IPS-20b (cell line): ENCODE measurements around the gene RICTOR.

Source experiments
- H3K27ac ChIP-seq: one replicate; pipeline ENCODE4 v1.5.1; 2013; ENCODE audit warnings: low read length
- H3K27me3 ChIP-seq: 2 replicates; pipeline ENCODE4 v1.6.1; 2013; ENCODE audit warnings: mild to moderate bottlenecking, low read length, inconsistent platforms; ENCODE audit not compliant: insufficient read depth
- H3K36me3 ChIP-seq: 2 replicates; pipeline ENCODE4 v1.6.1; 2013; ENCODE audit warnings: low read depth, mild to moderate bottlenecking, inconsistent platforms, low read length, moderate library complexity; ENCODE audit not compliant: insufficient read depth
- H3K4me1 ChIP-seq: 2 replicates; pipeline ENCODE4 v1.6.1; 2013; ENCODE audit warnings: mild to moderate bottlenecking, control low read depth, inconsistent platforms, low read length, moderate library complexity; ENCODE audit not compliant: insufficient read depth
- H3K4me3 ChIP-seq: 2 replicates; pipeline ENCODE4 v1.5.1; 2013; ENCODE audit warnings: mild to moderate bottlenecking, low read length, inconsistent platforms
- H3K9ac ChIP-seq: 2 replicates; pipeline ENCODE4 v1.6.1; 2013; ENCODE audit warnings: low read depth, mild to moderate bottlenecking, inconsistent platforms, low read length, moderate library complexity
- H3K9me3 ChIP-seq: 2 replicates; pipeline ENCODE4 v1.6.1; 2013; ENCODE audit warnings: mild to moderate bottlenecking, low read depth, low read length, inconsistent platforms; ENCODE audit not compliant: insufficient read depth

Gene RICTOR

DNA sequence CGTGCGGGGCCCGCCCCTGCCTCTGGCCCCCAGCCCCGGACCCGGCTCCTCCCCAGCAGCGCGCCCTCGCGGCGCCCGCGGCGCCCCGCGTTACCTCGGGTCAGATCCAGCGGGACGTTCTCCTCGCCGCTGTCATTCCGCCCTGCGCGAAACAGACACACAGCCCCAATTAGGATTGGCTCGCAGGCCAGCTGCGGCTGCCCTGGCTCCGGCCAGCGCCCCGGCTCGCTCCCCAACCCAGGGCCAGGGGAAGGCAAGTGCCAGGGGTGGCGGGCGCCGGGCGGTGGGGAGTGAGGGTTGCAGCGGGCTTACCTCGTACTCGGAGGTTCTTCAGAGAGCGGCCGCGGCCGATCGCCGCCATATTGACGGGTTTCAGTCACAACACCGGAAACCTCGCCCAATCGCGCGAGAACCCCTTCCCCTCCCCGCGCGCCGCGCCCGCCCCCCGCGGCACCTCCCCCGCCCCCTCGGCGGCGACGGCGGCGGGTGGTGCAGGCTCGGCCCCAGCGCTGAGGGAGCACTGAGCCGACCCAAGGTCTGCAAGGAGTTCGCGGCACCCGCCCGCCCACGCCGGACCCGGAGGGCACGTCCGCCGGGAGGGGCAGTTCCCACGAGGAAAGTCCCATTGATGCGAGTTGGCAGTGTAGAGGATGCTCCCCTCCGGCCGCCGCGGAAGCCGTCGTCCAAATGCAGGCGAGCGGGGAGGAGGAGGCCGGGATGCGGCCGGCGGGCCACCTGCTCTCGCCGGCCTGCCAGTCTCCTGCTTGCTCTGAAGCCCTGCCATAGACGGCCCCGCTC, at the start of gene RICTOR:
TSS of gene RICTOR (minus strand) at position 383 of the 798 bp plus-strand sequence. CDS start at position 361, 22 bp downstream.
- peak within 1 kb of the TSS; percentile 97 for H3K4me3 ChIP-seq
- no peaks in the 10 kb centered on the region for H3K36me3 ChIP-seq
- H3K4me1 ChIP-seq = peaks cover 7% of the 10 kb centered on the region; the same call in 1 of the 2 replicates
- peak within 1 kb of the TSS; percentile 94 for H3K9ac ChIP-seq
- no peaks in the 10 kb centered on the region for H3K9me3 ChIP-seq
- peak within 1 kb of the TSS; percentile 77 for H3K27ac ChIP-seq
- no peaks in the 10 kb centered on the region for H3K27me3 ChIP-seq

DNA sequence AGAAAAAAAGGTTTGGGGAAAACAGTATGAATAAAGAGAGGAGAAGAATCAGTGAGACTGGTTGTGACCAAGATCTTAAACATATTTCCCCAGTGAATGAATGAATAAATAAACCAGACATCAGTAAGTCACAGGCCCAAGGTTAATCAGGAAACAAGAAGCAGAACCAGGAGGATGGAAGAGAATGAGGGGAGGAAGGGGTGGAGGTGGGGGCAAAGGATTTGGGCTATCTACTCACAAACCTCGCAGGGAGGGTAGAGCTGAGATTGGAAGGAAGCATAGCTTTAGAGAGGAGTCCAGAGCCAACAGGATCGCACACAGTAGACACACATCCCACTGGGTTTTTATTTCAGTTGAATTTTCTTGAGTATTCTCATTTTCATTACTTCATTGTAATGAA, 47.7 kb upstream of the RICTOR start:
- H3K36me3 ChIP-seq = no peaks in the 10 kb centered on the region
- no peaks in the 10 kb centered on the region for H3K4me1 ChIP-seq
- H3K27me3 ChIP-seq = no peaks in the 10 kb centered on the region

GRCh38 chr5:39121315-39121714, 47.1 kb upstream of the RICTOR start:
- no peaks in the 10 kb centered on the region for H3K27me3 ChIP-seq
- H3K4me3 ChIP-seq = no peak overlapping the region
- H3K9me3 ChIP-seq = no peaks in the 10 kb centered on the region
- H3K36me3 ChIP-seq = no peaks in the 10 kb centered on the region
- H3K27ac ChIP-seq = no peak overlapping the region
- no peaks in the 10 kb centered on the region for H3K4me1 ChIP-seq
- H3K9ac ChIP-seq = no peak overlapping the region

More for the DNA sequence above, 47.7 kb upstream of the RICTOR start:
- Histone ChIP-seq H3K27ac (no peak overlapping the region), H3K9me3 (no peaks in the 10 kb centered on the region), H3K9ac (no peak overlapping the region), H3K4me3 (no peak overlapping the region)

GRCh38 chr5:39120052-39120420, 45.8 kb upstream of the RICTOR start:
- H3K36me3 ChIP-seq = no peaks in the 10 kb centered on the region
- H3K4me1 ChIP-seq = no peaks in the 10 kb centered on the region
- no peak overlapping the region for H3K27ac ChIP-seq
- H3K9me3 ChIP-seq = no peaks in the 10 kb centered on the region
- H3K4me3 ChIP-seq = no peak overlapping the region
- H3K9ac ChIP-seq = no peak overlapping the region
- no peaks in the 10 kb centered on the region for H3K27me3 ChIP-seq

DNA sequence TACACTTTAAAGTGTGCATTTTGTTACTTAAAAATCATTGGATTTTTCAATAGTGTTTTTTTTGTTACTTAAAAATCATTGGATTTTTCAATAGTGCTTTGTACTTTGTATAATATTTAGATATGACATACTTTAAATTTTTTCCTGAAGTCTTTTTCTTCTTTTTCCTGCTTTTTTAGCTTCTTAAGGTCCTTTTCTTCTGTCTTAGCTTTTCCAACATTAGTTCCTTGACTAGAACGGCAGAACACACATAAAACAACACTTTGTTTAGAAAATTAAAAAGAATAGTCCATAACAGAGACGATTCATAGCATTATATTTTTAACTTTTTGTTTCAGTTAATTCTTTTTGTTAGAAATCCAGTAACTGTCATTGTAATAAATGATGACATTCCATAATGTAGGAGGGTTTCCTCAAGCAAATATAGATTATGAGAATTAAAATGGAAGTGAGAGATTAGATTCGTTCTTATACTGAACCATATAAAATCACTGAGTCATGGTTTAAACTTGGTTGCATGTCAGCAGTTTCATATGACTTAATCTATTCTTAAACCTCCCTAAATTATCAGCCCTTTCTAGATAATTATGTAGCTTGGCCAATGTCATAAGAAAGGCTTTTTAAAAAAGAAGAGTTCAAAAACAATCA, 45.3 kb upstream of the RICTOR start:
- H3K27ac ChIP-seq = no peak overlapping the region
- no peaks in the 10 kb centered on the region for H3K4me1 ChIP-seq
- H3K9ac ChIP-seq = no peak overlapping the region
- H3K27me3 ChIP-seq = no peaks in the 10 kb centered on the region
- H3K9me3 ChIP-seq = no peaks in the 10 kb centered on the region
- H3K36me3 ChIP-seq = no peaks in the 10 kb centered on the region
- H3K4me3 ChIP-seq = no peak overlapping the region

DNA sequence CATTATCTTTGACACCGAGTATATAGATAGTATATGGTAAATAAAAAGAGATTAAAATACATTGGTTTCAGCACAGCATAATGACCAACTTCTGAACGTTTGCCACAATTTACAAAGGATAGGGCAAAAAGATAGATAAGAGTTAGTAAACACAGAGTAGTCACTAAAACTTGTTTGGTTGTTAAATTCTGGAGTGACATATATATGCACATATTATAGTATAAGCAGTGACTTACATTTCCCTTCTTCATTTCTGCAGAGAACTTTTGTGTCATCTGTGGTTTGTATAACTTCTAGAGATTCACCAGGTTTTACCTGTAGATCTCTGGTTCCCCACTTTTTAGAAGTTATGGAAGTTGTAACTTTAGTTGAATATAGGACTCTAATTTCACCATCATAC, 44.4 kb upstream of the RICTOR start:
- H3K4me1 ChIP-seq = no peaks in the 10 kb centered on the region
- no peak overlapping the region for H3K4me3 ChIP-seq
- no peak overlapping the region for H3K9ac ChIP-seq
- no peak overlapping the region for H3K27ac ChIP-seq
- no peaks in the 10 kb centered on the region for H3K36me3 ChIP-seq
- no peaks in the 10 kb centered on the region for H3K27me3 ChIP-seq
- H3K9me3 ChIP-seq = no peaks in the 10 kb centered on the region

GRCh38 chr5:39117401-39117800, 43.2 kb upstream of the RICTOR start:
- Histone ChIP-seq H3K36me3 (no peaks in the 10 kb centered on the region), H3K9me3 (no peaks in the 10 kb centered on the region), H3K4me1 (no peaks in the 10 kb centered on the region), H3K4me3 (no peak overlapping the region), H3K27ac (no peak overlapping the region), H3K27me3 (no peaks in the 10 kb centered on the region), H3K9ac (no peak overlapping the region)

DNA sequence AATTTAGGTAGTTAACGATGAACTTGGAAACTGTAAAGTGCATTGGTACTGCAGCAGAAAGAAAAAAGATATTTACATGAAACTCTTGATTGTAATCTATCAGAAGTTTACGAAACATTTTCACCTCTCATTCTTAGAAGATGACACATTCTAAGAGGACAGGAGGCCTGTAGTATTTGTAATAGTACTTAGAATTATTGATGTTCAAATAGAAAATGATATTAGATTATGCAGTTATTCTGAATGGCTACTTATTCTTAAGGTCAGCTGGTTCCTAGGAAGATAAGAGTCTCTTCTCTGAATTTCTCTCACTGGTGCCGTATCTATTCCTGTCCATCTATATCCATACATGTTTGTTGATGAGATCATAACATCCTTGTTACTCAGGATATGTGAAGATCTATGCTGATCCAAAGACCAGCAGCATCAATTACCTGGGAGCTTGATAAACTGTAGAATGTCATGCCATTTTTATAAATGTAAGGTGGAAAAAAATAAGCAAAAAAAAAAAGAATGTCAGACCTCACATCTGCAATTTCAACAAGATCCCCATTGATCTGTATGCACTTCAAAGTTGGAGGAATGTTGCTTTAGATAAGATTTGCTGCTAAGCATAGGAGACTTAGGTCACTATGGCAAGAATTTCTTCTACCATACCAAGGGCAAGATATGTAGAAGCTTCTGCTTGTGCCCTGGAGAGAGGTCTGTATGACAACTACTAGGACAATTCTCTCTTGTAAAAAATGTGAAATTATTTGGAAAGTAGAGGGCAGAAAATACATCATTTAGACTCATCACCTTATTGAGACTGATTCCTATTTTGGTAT, 42.4 kb upstream of the RICTOR start:
- no peak overlapping the region for H3K27ac ChIP-seq
- no peaks in the 10 kb centered on the region for H3K4me1 ChIP-seq
- H3K27me3 ChIP-seq = no peaks in the 10 kb centered on the region
- H3K4me3 ChIP-seq = no peak overlapping the region
- H3K36me3 ChIP-seq = no peaks in the 10 kb centered on the region
- no peaks in the 10 kb centered on the region for H3K9me3 ChIP-seq
- H3K9ac ChIP-seq = no peak overlapping the region

DNA sequence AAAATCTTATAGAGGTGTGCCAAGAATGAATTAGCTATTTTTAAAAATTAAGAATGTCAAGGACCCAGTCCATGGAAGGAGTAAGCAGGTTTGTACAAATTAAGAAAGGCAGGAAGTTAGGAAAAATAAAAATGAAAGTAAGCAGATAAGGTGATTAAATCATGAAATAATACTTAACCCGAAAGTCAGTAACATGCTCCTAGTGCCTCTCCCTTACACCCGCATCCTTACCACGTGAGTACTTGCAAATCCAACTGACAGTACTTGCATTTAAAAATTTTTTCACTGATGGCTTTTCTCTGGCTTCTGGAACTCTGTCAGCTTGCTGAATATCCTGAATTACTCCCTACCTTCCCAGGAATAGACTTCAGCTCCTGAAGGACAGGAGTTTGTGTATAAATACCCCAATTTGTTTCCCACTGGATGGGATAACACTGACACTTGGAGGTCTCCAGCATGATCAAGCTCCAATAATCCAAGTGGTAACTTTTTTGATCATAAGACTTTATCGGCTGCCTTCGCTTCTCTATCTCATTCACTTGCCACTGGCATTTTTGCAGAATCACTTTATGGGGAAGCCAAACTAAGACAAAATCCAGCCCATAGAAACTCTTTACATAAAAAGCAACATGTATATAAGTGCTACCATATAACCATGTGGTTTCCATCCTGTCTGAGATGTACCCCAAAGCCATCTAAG, 41.6 kb upstream of the RICTOR start:
- Histone ChIP-seq H3K27ac (no peak overlapping the region), H3K9me3 (no peaks in the 10 kb centered on the region), H3K27me3 (no peaks in the 10 kb centered on the region), H3K36me3 (no peaks in the 10 kb centered on the region), H3K4me3 (no peak overlapping the region), H3K4me1 (no peaks in the 10 kb centered on the region), H3K9ac (no peak overlapping the region)

- Histone ChIP-seq H3K4me3 (no peak overlapping the region), H3K9ac (no peak overlapping the region), H3K9me3 (no peaks in the 10 kb centered on the region), H3K4me1 (no peaks in the 10 kb centered on the region), H3K27ac (no peak overlapping the region), H3K27me3 (no peaks in the 10 kb centered on the region), H3K36me3 (no peaks in the 10 kb centered on the region)
These were observed 40.0 kb upstream of the RICTOR start for GRCh38 chr5:39114155-39114554.

DNA sequence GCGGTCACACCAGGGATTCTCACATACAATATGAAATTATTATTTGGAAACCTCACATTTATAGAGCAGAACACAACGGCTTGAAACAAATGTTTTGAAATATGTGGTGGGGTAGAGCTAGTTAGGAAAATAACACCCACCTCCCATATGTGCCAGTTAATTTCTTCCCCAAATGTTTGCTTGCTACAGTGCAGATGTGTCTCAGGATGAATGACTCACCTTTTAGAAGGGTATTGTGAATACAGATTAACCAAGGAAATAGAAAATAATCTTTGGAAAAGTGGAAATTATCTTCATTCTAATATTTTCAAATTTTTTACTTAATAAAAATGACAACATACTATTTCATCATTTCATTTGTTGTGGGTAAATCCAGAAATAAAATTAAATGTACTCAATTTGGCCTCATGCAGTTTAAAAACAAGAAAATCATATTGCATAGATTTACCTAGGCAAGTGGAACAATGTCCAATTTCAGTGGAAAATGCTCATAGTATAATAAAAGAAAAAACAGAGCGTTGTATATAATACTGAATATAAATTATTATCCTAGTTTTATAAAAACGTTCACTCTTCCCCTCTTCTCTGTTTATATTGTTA, 39.3 kb upstream of the RICTOR start:
- H3K36me3 ChIP-seq = no peaks in the 10 kb centered on the region
- H3K9ac ChIP-seq = no peak overlapping the region
- H3K4me3 ChIP-seq = no peak overlapping the region
- no peak overlapping the region for H3K27ac ChIP-seq
- H3K27me3 ChIP-seq = no peaks in the 10 kb centered on the region
- no peaks in the 10 kb centered on the region for H3K9me3 ChIP-seq
- no peaks in the 10 kb centered on the region for H3K4me1 ChIP-seq
